ENCODE data around the gene LIFR. TPM values are rescaled to one million over a fixed set of nuclear protein-coding genes. Genes with fewer than 3 reads are reported as not detected.

LIFR gene
- total RNA-seq, 1 experiment from 2014 or later, result 10.6 TPM

- Histone ChIP-seq H3K36me3 (ENCODE audit: control insufficient read depth in 1 of 2, insufficient read depth in 2 of 2, low read length in 2 of 2) (no peaks in the 10 kb centered on the region), H3K79me2 (ENCODE audit: insufficient read depth, low read length) (no peaks in the 10 kb centered on the region), H3K4me2 (ENCODE audit: low read length) (no peak overlapping the region), H3K27me3 (ENCODE audit: insufficient read depth, low read length) (no peaks in the 10 kb centered on the region), H3K4me3 (replicated peaks in 1 of 2; ENCODE audit: low read depth in 1 of 2, low read length in 2 of 2) (no peak overlapping the region), H3K27ac (ENCODE audit: low read depth, low read length) (no peak overlapping the region), H2AFZ (ENCODE audit: low read depth, low read length, poor library complexity, severe bottlenecking) (no peak overlapping the region), H4K20me1 (ENCODE audit: insufficient read depth) (no peaks in the 10 kb centered on the region), H3K9me2 (ENCODE audit: insufficient read depth) (no peaks in the 10 kb centered on the region), H3K4me1 (ENCODE audit: control insufficient read depth in 1 of 2, insufficient read depth in 2 of 2, low read length in 2 of 2) (no peaks in the 10 kb centered on the region), H3K9ac (ENCODE audit: low read length) (no peak overlapping the region), H3K9me3 (ENCODE audit: control insufficient read depth in 1 of 2, insufficient read depth in 1 of 2, low read depth in 1 of 2, low read length in 2 of 2) (no peaks in the 10 kb centered on the region)
- ChIA-PET CTCF (interaction anchor here (0.8 kb wide), 1 partner anchor 37 kb away, joined by 5 read pairs; no protein-coding TSS in a partner anchor), POLR2A (interaction anchor here (0.9 kb wide), 1 partner anchor 11 kb away, joined by 3 read pairs; no protein-coding TSS in a partner anchor), RAD21 (ENCODE audit: low non-redundant PET in 1 of 2, low total read pairs in 2 of 2, uncharacterized antibody in 2 of 2, unreplicated experiment in 2 of 2) (no interaction called here)
- no peak for TF ChIP-seq YY1 (IDR thresholded peaks at IDR 0.05; ENCODE audit: extremely low read depth, insufficient replicate concordance, low read depth, low read length)
- TF ChIP-seq MAX (IDR thresholded peaks at IDR 0.05), result no peak
- TF ChIP-seq EZH2phosphoT487 (IDR thresholded peaks at IDR 0.05; ENCODE audit: borderline replicate concordance), result no peak
- BruUV-seq (replicated peaks), result no TSS peak
- intact Hi-C loops (cut with micrococcal nuclease), result no loop called here
- no peak for ATAC-seq
- no peak for DNase-seq (ENCODE audit: low read depth, low spot score)
These were observed 77.0 kb downstream of the LIFR start for GRCh38 chr5:38479315-38479904.

GRCh38 chr5:38478878-38479277, 77.6 kb downstream of the LIFR start:
- RAD21 ChIA-PET (ENCODE audit: low non-redundant PET in 1 of 2, low total read pairs in 2 of 2, uncharacterized antibody in 2 of 2, unreplicated experiment in 2 of 2), result no interaction called here
- Histone ChIP-seq H3K4me2 (ENCODE audit: low read length) (no peak overlapping the region), H3K4me1 (ENCODE audit: control insufficient read depth in 1 of 2, insufficient read depth in 2 of 2, low read length in 2 of 2) (no peaks in the 10 kb centered on the region), H3K9ac (ENCODE audit: low read length) (no peak overlapping the region), H3K9me2 (ENCODE audit: insufficient read depth) (no peaks in the 10 kb centered on the region), H3K27ac (ENCODE audit: low read depth, low read length) (no peak overlapping the region), H3K9me3 (ENCODE audit: control insufficient read depth in 1 of 2, insufficient read depth in 1 of 2, low read depth in 1 of 2, low read length in 2 of 2) (no peaks in the 10 kb centered on the region), H4K20me1 (ENCODE audit: insufficient read depth) (no peaks in the 10 kb centered on the region), H3K27me3 (ENCODE audit: insufficient read depth, low read length) (no peaks in the 10 kb centered on the region), H3K36me3 (ENCODE audit: control insufficient read depth in 1 of 2, insufficient read depth in 2 of 2, low read length in 2 of 2) (no peaks in the 10 kb centered on the region), H2AFZ (ENCODE audit: low read depth, low read length, poor library complexity, severe bottlenecking) (no peak overlapping the region), H3K79me2 (ENCODE audit: insufficient read depth, low read length) (no peaks in the 10 kb centered on the region), H3K4me3 (replicated peaks in 1 of 2; ENCODE audit: low read depth in 1 of 2, low read length in 2 of 2) (no peak overlapping the region)
- POLR2A ChIA-PET, result no interaction called here
- TF ChIP-seq JUND (IDR thresholded peaks at IDR 0.05) (no peak), CTCF (IDR thresholded peaks at IDR 0.05 in 2 of 3, conservative IDR thresholded peaks at IDR 0.05 in 1 of 3; ENCODE audit: borderline replicate concordance in 1 of 3, insufficient read depth in 1 of 3, low read depth in 2 of 3, low read length in 2 of 3) (no peak), POLR2AphosphoS5 (IDR thresholded peaks at IDR 0.05; ENCODE audit: low read depth, low read length) (no peak), CBX3 (IDR thresholded peaks at IDR 0.05; ENCODE audit: low read depth) (no peak), YY1 (IDR thresholded peaks at IDR 0.05; ENCODE audit: extremely low read depth, insufficient replicate concordance, low read depth, low read length) (no peak), RAD21 (IDR thresholded peaks at IDR 0.05; ENCODE audit: low read depth) (no peak), ZFX (IDR thresholded peaks at IDR 0.05) (no peak), SP1 (IDR thresholded peaks at IDR 0.05; ENCODE audit: low read depth) (no peak), CEBPB (IDR thresholded peaks at IDR 0.05; ENCODE audit: low read depth) (no peak)
- no TSS peak for BruUV-seq (replicated peaks)
- ATAC-seq, result no peak
- intact Hi-C loops (cut with micrococcal nuclease), result no loop called here
- DNase-seq (ENCODE audit: low read depth, low spot score), result no peak
- CTCF ChIA-PET, result no interaction called here

Measured in HCT116 (cell line).